C1 segment of cervical spinal cord (tissue), 14 donors: ENCODE data around the gene GHRH.

Experiments used
- DNase-seq, 14 donors: peaks; one replicate each; lab custom pipeline; 2025; lab: John Stamatoyannopoulos, UW

Gene GHRH

DNA sequence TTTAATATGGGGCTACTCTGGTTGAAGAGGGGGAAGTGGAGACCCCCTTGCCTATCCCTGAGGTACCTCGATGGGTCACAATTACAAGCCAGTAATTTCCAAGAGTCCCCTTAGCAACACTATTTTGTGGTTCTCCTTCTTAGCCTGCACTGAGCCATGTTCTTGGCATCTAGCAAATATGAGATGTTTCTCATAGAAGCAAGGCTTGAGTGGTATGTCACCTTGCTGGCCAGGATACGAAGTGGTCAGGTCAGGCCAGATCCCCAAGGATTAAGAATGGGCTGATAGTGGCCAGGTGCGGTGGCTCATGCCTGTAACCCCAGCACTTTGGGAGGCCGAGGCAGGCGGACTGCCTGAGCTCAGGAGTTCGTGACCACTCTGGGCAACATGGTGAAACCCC is 2.1 kb upstream of the GHRH start:
- no peak for DNase-seq

DNA sequence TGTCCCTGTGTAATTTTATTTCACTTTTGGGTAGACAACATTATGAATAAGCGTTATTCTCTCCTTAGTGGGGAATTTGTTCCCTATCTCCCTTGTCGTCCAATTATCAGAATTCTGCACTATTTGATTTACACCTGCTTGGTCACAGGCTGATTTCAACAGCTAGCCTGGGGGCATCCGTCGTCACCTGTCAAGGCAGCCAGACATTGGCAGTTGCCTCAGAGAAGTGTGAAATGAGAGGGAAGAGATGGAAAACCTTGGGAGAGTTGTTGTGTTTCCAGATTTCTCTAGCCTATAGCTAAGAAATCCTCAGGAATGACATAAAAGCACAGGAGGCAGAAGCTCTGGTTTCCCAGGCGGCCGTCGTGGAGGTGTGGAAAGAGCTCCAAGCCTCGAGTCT is 891 bp upstream of the GHRH start:
- DNase-seq: no peak

DNA sequence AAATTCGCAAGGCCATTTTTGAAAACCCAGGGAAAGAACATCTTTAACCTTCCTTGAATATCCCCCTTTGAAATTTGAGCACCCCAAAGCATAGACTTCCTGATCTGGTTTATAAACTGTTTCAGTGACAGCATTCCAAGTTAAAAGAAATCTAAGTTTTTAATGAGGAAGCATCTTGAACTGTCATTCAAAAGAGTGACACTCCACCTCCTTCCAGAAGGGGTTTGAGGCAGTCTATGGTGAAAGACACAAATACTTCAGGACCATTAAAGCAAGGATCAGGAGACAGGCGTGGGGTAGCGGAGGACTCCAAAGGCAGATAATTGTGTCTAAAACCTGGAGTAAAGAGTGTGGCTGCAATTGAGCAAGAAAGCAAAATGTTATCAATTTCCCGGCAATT is 691 bp downstream of the GHRH start:
- no peak for DNase-seq

DNA sequence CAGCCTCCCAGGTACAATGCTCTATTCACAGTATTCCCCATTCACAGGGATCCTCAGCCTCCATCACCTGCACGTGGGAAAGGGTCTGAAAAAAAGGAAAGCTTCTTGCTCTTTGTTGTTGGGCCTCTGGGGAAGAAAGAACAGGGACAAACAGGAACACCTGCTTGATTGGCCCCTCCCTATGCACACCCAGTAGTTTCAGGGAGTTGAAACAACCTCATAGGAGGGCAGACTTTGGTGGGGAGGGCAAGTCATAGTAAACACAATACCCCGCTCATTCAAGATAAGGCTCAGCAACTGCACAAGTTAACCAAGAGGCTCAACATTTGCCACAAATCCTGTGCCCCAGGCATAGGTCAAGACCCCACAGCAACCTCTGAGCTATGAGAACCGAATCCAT is 1.7 kb downstream of the GHRH start:
- no peak for DNase-seq

DNA sequence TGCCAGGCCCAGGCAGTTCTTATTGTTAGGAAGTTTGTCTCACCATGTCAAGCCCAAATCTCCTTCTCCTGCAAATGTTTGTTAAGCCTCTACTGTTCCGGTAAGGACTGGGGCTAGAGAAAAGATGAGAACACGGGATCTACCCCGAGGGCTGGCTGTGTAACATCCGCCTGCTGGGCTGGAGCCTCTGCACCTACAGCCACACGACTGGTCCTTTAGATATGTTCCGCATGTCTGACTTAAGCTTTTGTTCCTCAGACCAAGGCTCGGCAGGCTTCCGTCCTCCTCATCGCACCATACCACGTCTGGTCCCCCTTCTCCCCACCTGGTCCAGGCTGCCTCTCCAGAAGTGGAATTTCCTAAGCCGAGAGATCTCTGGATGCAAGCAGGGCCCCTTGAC is 2.6 kb downstream of the GHRH start:
- no peak for DNase-seq

DNA sequence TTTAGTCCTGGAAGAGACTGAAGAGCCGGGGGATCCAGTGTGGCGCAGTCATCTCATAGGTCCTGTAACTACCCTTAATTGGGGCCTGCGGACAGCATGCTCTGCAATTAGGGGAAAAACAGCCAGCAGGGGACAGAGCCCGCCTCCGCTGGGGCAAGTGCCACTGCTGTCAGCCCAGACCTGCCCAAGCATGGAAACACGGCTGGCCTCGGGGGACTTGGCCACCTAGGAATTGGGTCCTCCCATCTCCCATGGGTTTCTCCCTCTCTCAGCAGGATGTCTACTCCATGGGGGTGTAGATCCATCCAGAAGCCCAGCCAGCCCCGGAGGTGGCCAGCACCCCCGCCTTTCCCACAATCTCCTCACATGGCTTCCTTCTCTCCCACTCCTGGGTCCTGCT is 3.6 kb downstream of the GHRH start:
- no peak for DNase-seq

DNA sequence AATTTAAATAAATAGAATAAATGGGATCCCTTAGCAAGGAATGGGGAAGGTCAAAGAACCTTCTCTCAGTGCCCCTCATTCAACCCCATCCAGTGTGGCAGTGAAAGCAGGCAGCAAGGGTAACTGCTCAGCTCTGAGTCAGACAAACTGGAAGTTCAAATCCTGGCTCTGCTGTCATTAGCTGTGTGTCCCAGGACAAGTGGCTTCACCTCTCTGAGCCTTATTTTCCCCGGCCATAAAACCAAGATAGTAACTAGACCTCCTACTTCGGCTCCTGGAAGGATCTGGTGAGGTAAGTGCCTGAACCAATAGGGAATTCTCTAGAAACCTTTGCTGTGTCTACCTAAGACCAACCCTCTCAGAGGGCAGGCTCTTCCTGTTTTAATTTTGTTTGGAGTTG is 4.1 kb downstream of the GHRH start:
- no peak for DNase-seq

DNA sequence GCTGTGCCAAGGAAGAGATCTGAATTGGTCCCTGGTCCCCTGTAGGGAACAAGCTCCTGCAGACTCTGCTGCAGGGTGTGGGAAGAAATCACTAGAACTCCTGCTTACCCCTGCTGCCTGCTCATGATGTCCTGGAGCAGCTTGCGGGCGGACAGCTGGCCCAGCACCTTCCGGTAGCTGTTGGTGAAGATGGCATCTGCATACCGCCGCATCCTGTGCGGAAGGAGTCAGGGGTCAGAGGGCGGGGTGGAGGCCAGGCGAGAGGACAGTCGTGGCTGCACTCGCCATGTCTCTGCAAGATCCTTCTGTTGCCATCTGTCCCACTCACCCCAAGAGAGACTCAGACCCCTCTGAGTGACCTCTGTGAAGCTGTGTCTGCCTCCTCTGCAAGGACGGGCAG is 5.3 kb downstream of the GHRH start:
- DNase-seq: no peak

DNA sequence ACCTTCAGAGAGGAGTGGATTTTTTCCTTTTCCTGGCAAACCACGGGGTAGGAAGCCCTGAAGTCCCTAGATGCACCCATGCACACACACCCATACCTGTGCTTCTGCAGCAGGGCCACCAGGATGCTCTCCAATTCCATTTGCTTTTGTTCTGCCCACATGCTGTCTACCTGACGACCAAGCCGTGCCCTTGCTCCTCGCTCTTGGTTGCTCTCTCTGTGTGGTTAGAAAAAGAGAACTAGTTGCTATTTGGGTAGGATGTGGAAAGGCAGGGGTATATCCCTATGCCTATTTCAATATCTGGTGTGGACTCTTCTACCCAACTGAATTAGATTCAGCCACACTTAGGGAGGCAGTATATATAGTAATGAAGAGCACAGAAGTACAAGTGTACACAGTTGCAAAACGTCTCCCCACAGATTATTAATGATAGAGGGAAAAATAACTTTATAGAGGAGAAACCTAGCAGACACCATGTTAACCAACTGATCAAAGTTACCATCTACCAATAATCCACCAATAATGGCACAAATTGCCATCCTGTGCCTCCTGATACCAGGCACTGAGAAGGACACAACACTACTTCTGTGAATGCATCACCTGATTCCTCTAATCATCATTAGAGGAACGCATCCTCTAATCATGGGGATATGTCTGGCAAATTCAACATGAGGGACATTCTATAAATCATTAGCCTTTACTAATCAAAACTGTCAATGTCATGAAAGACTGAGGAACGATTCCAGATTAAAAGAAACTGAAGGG is 7.3 kb downstream of the GHRH start:
- DNase-seq: no peak

DNA sequence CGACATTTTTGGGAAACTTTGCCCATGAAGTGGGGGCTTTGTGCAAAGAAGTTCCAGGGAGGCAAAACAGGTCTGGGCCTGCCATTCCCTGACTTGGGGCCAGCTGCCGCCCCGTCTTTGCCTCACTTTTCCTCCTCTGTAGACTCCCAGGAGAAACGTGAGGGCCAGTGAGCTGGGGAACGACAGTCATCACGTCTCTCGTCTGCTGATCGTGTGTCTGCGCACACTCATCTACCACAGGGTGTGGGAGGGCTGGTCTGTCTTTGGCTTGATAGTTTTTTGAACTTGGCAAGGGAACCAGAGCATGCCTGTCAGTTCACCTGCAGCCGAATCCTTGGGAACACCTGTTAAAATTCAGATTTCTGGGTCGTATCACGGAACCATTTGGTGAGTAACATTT is 8.5 kb downstream of the GHRH start:
- no peak for DNase-seq

DNA sequence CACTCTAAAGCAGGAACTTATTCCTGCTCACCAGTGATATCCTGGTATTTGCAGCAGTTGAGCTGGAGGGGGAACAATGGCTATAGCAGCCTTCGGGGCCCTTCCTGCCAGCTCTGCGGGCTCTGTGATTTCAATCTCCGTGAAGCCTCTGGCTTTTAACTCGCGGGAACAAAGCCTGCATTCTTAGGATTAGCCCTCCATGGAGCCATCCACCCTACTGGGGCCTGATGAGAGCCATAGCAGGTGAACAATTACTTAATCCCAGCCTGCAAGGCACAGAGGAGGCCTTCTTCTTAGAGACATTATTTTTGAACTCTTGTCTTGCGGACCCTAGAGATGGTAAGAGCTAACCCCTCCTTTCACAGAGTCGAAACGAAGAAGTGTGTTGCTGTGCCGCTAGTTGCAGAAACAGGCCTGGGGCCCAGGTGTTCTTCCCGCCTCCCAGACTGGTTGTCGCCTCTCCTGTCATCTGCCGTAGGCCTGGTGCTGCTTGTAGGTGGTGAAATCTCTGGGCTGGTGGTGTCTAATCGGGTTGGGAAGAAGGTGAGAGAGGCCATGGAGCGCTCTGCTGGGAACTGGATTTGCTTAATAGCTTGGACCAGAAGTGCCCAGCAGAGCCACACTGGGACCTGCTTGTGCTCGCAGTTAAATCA is 9.7 kb downstream of the GHRH start:
- peak in 1 of 14 donors; percentile 17 for DNase-seq

DNA sequence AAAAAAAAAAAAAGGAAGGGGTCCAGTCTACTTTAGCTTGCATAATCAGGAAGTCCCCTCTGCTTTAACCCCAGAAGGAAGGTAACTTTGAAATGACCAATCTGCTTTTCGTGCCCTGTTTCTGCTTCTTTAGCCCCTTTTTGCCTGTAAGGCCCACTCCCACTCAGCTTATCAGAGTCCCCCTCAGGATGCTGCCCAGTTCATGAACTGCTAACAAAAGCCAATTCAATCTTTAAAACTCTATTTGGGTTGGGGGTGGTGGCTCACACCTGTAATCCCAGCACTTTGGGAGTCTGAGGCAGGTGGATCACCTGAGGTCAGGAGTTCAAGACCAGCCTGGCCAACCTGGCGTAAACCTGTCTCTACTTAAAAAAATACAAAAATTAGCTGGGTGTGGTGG is 12.3 kb downstream of the GHRH start:
- DNase-seq: no peak

DNA sequence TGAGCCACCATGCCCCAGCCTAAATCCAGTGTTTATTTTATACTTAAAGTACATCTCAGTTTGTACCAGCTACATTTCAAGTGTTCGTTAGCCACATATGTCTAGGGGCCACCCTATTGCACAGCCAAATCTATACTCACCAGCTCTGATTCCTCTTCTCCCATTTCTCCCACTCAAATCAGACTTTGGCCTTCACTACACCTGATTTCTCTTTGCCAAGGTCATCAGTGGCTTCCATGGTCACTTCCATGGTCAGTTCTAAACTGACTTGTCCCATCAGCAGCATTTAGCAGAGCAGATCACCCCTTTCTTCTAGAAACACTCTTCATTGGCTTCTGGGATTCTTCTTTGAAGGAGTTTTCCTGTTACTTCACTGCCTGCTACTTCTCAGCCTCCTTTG is 14.1 kb downstream of the GHRH start:
- DNase-seq: no peak

DNA sequence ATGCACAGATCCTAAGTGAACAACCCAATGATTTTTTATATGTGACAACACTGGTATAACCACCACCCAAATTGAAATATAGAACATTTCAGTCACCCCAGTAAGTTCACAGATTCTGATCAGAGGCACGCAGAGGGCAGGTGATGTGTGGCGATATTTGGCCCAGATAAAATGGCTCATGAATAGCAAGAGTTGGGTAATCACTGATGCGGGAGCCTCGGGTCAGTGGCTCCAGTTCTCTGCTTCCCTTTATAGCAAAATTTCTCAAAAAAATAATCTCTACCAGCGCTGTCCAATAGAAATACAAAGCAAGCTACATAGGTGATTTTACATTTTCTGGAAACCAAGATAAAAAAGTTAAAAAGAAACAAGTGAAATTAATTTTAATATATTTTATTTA is 14.9 kb downstream of the GHRH start:
- no peak for DNase-seq

DNA sequence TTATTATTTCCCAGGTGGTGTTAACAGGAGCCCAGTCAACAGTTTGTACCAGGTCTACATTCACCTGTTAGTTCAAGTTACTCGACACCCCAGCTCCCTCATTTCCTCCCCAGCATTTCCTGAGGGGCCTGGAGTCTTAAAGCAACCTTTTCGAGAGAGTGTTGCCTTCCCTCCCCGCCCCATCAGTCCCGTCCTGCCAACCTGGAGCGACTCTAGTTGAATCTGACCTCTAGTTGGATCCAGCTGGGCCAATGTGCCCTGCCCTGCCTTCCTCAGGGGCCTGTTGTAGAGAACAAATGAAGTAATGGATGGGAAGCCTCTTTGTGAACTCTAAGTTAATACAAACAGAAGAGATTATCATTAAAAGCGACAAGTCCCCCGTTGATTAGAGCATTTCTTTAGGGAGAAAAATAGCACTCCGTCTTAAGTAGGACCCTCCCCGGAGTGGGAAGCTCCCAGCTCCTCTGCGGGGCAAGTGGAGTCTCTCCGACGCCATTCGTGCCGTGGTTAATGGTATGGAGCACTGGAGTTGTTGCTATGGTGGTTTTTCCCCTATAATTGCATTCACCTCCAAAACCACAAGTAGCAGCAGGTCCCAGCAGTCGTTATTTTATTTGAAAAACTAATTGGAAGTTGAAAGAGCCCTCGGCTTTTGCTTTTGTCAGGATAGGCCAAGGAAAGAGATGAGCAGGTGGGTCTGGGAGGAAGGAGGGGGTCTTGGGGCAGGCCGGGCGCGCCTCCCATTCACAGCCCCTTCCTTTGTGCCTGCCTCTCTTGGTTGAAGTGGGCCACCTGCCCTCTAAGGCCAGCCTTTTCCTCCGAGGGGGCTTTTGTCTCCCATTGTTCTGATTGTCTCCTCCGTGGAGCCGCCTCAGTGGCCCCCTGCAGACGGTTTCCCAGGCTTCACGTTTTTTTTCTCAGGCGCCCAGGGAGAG is 16.1 kb downstream of the GHRH start:
- DNase-seq: no peak

DNA sequence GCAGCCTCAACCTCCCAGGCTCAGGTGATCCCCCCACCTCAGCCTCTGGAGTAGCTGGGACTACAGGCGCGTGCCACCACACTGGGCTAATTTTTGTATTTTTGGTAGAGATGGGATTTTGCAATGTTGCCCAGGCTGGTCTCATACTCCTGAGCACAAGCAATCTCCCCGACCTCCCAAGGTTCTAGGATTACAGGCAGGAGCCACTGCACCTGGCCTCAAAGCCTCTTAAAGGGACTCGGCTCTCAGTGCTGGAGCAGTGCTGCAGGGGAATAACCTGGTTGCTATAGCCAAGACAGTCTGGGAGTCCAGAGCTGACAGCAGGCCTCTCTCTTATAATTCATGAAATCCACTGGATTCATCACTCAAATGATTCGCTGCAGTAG is 17.0 kb downstream of the GHRH start:
- DNase-seq: no peak

DNA sequence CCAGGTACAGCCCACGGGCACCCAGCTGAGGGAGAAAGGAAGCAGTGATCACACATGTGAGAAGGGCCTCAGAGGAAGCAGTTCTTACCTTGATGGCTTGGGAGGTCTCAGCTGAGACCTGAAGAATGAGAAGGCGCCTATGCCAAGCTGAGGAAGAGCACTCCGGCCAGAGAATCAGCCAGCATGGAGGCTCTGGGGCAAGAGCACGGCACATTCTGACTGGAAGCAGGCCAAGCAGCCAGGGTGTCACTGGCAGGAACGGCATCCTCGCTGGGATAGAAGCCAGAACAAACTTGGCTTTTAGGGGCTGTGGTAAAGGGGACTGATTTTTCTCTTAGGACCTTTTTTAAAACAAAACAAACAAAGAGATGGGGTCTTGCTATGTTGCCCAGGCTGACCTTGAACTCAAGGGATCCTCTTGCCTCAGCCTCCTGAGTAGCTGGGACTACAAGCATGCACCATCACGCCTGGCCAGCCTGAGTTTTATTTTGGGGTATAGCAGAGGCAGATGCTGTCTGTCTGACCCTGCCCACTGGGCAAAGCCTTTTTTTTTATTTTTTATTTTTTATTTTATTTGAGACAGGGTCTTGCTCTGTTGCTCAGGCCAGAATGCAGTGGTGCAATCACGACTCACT is 17.6 kb downstream of the GHRH start:
- DNase-seq: peak in 7 of 14 donors; percentile 7 to 75 (median 45)

DNA sequence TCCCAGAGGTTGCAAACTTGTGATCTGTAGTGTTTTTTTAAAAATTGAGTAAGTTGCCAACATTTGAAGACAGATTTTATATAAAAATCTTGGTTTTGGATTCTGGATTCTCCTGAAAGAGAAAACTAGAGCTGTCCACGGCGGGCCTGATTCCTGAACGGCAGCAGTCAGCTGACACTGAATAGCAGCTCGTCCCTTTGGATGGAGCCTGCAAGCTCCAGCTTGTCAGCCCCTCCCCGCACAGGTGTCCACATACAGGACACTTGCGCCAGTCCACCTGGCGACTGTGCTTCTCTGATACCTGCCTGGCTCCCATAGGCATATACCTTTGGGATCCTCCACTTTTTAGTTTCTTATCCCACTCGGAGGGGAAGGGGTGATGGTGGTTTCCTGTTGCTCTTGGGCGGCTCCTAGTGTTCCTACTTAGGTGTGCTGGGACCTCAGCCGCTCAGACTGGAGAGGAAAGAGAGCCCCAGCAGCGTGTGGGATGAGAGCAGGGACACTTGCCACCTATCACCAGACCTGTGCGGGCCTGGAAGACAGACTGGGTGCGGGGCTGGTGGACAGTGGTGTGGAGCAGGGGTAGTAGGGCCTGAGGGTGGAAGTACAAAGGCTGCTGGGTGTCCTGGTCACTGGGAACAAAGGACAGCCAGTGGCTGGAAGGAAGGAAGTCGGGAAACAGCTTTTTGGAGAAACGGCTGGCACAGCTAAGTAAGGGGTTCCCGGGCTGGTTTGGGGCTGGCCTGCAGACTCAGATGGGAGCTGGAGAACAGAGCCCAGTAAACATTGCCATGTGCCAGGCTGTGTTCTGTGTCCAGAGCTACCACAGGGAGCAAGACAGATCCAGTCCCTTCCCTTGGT is 18.3 kb downstream of the GHRH start:
- peak in 2 of 14 donors; percentile 24 to 49 for DNase-seq

DNA sequence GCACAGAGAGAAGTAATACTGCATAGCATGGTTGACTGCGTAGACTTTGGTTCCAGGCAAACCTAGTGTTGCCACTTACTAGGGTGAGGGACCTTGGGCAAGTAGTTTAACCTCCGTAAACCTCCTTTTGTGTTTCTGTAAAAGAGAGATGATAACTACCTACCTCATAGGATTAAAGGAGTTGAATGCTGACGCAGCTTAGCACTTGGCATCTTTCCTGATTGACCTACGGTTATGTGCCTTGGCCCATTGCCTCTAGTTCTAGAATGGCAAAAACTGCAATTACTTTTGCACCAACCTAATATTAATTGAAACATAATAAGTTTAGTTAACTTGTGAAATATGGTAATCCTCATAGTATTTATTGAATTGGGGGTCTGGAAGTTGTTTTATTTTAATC is 19.1 kb downstream of the GHRH start:
- no peak for DNase-seq

DNA sequence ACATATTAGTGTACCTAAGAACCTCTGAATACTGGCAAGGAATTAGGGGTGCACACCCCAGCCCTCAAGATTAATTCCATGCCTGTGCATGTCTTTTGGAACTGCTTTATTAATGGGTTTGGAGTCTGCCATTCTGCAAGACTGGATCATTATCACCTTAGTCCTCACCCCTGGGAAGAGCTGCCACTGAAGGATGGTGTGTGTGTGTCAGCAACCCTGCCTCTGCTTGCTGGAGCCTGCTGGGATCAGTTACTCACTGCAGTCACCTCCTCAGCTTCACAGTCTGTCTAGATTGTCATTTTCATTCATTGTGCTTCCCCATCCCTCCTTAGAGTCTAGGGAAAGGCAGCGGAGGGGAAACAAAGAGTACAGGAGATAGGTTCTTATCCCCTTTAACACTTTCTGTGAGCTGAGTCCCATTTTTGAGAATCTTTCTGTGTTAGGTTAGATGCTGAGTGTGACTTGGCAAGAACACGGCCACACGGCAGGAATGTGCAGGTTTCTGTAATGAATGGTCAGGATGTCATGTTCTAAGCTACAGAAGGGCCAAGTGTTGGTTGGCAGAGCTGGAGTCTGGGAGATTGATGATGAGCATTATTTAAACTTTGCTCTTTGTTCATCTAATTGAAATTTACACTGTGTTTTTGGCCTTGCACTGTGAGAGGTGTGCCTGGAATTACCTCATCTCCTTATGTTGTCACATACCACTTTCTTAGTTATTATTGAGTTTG is 21.1 kb downstream of the GHRH start:
- DNase-seq: peak in 1 of 14 donors; percentile 80
